GM12874 (cell line): ENCODE data around the gene C3orf38.

Experiments used
- CTCF ChIP-seq: IDR thresholded peaks from 2 replicates; pipeline ENCODE4 v1.5.1; 2011; ENCODE audit warnings: low read depth, mild to moderate bottlenecking, control low read depth, low read length, moderate library complexity; ENCODE audit not compliant: insufficient read depth

C3orf38 gene

GRCh38 chr3:88166419-88166971 lies 16.7 kb downstream of the C3orf38 start:
- TF ChIP-seq CTCF: no peak

DNA sequence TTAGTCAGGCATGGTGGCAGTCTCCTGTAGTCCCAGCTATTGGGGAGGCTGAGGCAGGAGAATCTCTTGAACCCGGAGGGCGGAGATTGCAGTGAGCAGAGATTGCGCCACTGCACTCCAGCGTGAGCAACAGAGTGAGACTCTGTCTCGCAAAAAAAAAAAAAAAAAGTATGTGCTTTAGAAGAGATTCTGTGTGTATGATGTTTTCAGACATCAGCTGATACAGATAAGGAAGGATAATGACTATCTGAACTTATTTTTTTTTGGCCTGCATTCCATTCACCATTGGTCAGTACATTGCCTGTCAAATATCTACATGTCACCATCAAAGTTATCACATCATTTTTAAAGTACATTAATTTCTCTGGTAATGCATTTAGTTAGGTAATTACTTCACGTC lies 17.4 kb downstream of the C3orf38 start:
- no peak for TF ChIP-seq CTCF

DNA sequence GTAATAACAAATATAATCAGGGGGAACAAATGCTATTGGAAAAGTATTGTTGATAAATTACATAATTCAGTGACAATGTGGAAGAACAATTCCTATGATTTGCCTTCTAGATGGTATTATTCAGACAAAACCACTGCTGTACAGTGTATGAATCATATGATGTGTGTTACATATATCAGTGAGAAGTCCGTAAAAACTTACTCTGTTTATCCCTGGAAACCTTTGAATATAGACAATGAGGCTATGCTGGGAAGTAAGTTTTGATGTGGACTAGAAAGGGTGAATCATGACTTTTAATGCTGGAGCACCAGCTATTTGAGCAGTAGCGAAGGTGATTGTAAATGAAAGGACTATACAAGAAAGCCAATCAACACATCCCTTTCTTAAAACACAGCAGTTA lies 17.9 kb downstream of the C3orf38 start:
- TF ChIP-seq CTCF: no peak

DNA sequence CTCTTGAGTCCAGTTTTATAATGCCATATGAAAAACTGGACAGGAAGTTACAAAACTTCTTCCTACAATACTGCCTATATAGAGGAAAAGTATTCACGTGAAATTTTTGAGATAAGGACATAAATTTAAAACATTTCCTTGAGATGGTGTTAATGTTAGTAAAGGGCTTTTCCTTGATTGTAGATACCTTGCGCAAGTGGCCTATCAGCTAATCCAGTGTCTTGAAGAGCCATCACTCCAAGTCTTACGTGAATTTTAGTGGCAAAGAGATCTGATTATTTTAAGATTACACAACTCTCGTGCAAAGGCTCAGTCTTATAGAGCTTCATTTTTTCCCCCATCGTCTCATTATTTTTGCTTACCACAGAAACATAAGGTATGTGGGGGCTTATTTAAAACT lies 18.4 kb downstream of the C3orf38 start:
- no peak for TF ChIP-seq CTCF

- TF ChIP-seq CTCF: peak; percentile 47
Measured at GRCh38 chr3:88180398-88180999, 30.7 kb downstream of the C3orf38 start.

DNA sequence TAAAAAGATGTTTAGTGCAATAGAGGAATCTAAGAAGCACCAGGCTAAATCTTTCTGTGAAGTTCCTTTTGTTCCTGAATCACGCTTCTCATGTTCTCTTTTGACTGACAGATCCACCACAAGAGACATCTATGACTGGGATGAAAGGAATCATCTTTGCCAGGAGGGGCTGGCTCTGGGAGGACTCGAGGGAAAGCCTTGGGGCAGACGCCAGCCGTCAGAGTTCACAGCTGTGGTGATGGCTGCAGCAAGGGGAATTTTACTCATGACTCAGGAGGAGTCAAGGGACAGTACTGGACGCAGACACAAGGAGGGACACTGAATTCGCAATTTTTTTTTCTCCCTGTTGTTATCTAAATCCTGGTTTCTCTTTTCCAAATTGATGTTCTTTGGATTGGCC lies 38.7 kb downstream of the C3orf38 start:
- TF ChIP-seq CTCF: no peak

DNA sequence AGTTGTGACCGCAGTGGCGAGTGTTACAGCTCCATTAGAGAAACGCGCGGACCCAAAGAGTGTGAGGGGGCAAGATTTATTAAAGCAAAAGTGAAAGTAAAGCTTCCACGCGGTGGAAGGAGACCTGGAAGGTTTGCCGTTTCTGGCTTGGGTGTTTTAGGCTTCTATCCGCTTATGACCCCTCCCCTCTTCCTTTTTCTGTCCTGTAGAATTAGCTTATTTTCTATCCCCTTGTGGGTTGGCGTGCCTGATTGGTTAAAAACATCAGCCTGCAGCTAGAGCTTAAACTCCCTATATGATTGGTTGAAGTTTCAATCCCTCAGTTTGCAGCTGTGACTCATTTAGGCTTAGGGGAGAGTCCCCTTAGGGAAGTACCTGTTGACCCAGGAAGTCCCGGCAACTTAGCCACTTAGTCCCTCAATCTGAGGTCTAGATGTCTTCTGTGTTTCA lies 39.6 kb downstream of the C3orf38 start:
- TF ChIP-seq CTCF: no peak
